Measurements from ENCODE around the gene TRIM45. TPM values are rescaled to one million over a fixed set of nuclear protein-coding genes. Genes with fewer than 3 reads are reported as not detected.

TRIM45 gene
- total RNA-seq, 1 donor from 2014 or later, result 5.6 TPM

GRCh38 chr1:117084231-117084630 lies 37.3 kb downstream of the TRIM45 start:
- Histone ChIP-seq H3K4me3 (no peak overlapping the region), H3K27me3 (no peaks in the 10 kb centered on the region), H3K9me3 (no peaks in the 10 kb centered on the region), H3K4me1 (no peaks in the 10 kb centered on the region), H3K36me3 (peaks cover 0 to 29% of the 10 kb centered on the region in 2 donors), H3K27ac (no peak overlapping the region)
- TF ChIP-seq POLR2AphosphoS5 (IDR thresholded peaks at IDR 0.05; ENCODE audit: insufficient read depth in 1 of 2, low read depth in 1 of 2) (no peak), CTCF (IDR thresholded peaks at IDR 0.05) (no peak), POLR2A (IDR thresholded peaks at IDR 0.05) (no peak)
- no peak for DNase-seq (ENCODE audit: extremely low spot score in 2 of 2)
- intact Hi-C loops (cut with DNase I), result no loop called here

- TF ChIP-seq POLR2AphosphoS5 (IDR thresholded peaks at IDR 0.05; ENCODE audit: insufficient read depth in 1 of 2, low read depth in 1 of 2) (no peak), POLR2A (IDR thresholded peaks at IDR 0.05) (no peak), CTCF (IDR thresholded peaks at IDR 0.05) (no peak)
- intact Hi-C loops (cut with DNase I), result no loop called here
- Histone ChIP-seq H3K36me3 (peaks cover 0 to 52% of the 10 kb centered on the region in 2 donors), H3K27me3 (no peaks in the 10 kb centered on the region), H3K4me3 (no peak overlapping the region), H3K27ac (no peak overlapping the region), H3K9me3 (no peaks in the 10 kb centered on the region), H3K4me1 (no peaks in the 10 kb centered on the region)
- DNase-seq (ENCODE audit: extremely low spot score in 2 of 2), result no peak
Measured at GRCh38 chr1:117079737-117080136, 41.8 kb downstream of the TRIM45 start.

- no peak for TF ChIP-seq CTCF (IDR thresholded peaks at IDR 0.05)
- TF ChIP-seq POLR2A (IDR thresholded peaks at IDR 0.05), result no peak
- no peak for TF ChIP-seq POLR2AphosphoS5 (IDR thresholded peaks at IDR 0.05; ENCODE audit: insufficient read depth in 1 of 2, low read depth in 1 of 2)
- H3K27ac ChIP-seq, result no peak overlapping the region
- no peaks in the 10 kb centered on the region for H3K9me3 ChIP-seq
- H3K36me3 ChIP-seq, result peaks cover 0 to 50% of the 10 kb centered on the region in 2 donors
- no peaks in the 10 kb centered on the region for H3K27me3 ChIP-seq
- intact Hi-C loops (cut with DNase I), result no loop called here
- no peak for DNase-seq (ENCODE audit: extremely low spot score in 2 of 2)
- no peak overlapping the region for H3K4me3 ChIP-seq
- H3K4me1 ChIP-seq, result no peaks in the 10 kb centered on the region
Measured at GRCh38 chr1:117077267-117077666, 44.3 kb downstream of the TRIM45 start.

GRCh38 chr1:117076648-117077047 lies 44.9 kb downstream of the TRIM45 start:
- intact Hi-C loops (cut with DNase I), result no loop called here
- no peaks in the 10 kb centered on the region for H3K9me3 ChIP-seq
- H3K36me3 ChIP-seq, result peaks cover 0 to 44% of the 10 kb centered on the region in 2 donors
- no peak overlapping the region for H3K4me3 ChIP-seq
- no peak overlapping the region for H3K27ac ChIP-seq
- H3K27me3 ChIP-seq, result no peaks in the 10 kb centered on the region
- H3K4me1 ChIP-seq, result no peaks in the 10 kb centered on the region
- TF ChIP-seq POLR2A (IDR thresholded peaks at IDR 0.05) (no peak), CTCF (IDR thresholded peaks at IDR 0.05) (no peak), POLR2AphosphoS5 (IDR thresholded peaks at IDR 0.05; ENCODE audit: insufficient read depth in 1 of 2, low read depth in 1 of 2) (no peak)
- DNase-seq (ENCODE audit: extremely low spot score in 2 of 2), result no peak

- Histone ChIP-seq H3K4me1 (no peaks in the 10 kb centered on the region), H3K4me3 (no peak overlapping the region), H3K27me3 (no peaks in the 10 kb centered on the region), H3K27ac (no peak overlapping the region), H3K9me3 (no peaks in the 10 kb centered on the region), H3K36me3 (no peaks in the 10 kb centered on the region)
- intact Hi-C loops (cut with DNase I), result no loop called here
- TF ChIP-seq POLR2AphosphoS5 (IDR thresholded peaks at IDR 0.05; ENCODE audit: insufficient read depth in 1 of 2, low read depth in 1 of 2) (no peak), CTCF (IDR thresholded peaks at IDR 0.05) (no peak), POLR2A (IDR thresholded peaks at IDR 0.05) (no peak)
- no peak for DNase-seq (ENCODE audit: extremely low spot score in 2 of 2)
Measured at GRCh38 chr1:117070124-117070523, 51.4 kb downstream of the TRIM45 start.
